Measurements from ENCODE around the gene PITPNC1.

- TF ChIP-seq, protein P1, sequence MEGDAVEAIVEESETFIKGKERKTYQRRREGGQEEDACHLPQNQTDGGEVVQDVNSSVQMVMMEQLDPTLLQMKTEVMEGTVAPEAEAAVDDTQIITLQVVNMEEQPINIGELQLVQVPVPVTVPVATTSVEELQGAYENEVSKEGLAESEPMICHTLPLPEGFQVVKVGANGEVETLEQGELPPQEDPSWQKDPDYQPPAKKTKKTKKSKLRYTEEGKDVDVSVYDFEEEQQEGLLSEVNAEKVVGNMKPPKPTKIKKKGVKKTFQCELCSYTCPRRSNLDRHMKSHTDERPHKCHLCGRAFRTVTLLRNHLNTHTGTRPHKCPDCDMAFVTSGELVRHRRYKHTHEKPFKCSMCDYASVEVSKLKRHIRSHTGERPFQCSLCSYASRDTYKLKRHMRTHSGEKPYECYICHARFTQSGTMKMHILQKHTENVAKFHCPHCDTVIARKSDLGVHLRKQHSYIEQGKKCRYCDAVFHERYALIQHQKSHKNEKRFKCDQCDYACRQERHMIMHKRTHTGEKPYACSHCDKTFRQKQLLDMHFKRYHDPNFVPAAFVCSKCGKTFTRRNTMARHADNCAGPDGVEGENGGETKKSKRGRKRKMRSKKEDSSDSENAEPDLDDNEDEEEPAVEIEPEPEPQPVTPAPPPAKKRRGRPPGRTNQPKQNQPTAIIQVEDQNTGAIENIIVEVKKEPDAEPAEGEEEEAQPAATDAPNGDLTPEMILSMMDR (IDR thresholded peaks at IDR 0.05) = no peak
- no peak for TF ChIP-seq POLR2AphosphoS5 (IDR thresholded peaks at IDR 0.05)
These were observed 334.8 kb downstream of the PITPNC1 start for GRCh38 chr17:67711916-67712315.

All from gastroesophageal sphincter (tissue), 3 donors.